GM12801 (cell line): ENCODE results near the gene LHX4.

Experiments used
- CTCF ChIP-seq: IDR thresholded peaks from one replicate; pipeline ENCODE4 v1.5.1; 2011; ENCODE audit warnings: control low read depth; ENCODE audit not compliant: insufficient read length; ENCODE audit errors: extremely low read depth

Gene LHX4

GRCh38 chr1:180235077-180235501, 5.0 kb downstream of the LHX4 start:
- no peak for TF ChIP-seq CTCF

GRCh38 chr1:180235502-180236239, 5.6 kb downstream of the LHX4 start:
- no peak for TF ChIP-seq CTCF

GRCh38 chr1:180236698-180237509, 6.8 kb downstream of the LHX4 start:
- no peak for TF ChIP-seq CTCF

GRCh38 chr1:180237869-180238476, 7.9 kb downstream of the LHX4 start:
- no peak for TF ChIP-seq CTCF

GRCh38 chr1:180238675-180239074, 8.6 kb downstream of the LHX4 start:
- no peak for TF ChIP-seq CTCF

GRCh38 chr1:180239145-180240096, 9.4 kb downstream of the LHX4 start:
- TF ChIP-seq CTCF, result no peak
